ENCODE data around the gene KREMEN2. TPM values are rescaled to one million over a fixed set of nuclear protein-coding genes. Genes with fewer than 3 reads are reported as not detected.

KREMEN2 gene
- total and polyA plus RNA-seq, 9 of the 15 experiments (the other 6 are each of a cell fraction or from before 2014, with no cell fraction given) = 0.04 to 7.7 (median 1.5) TPM; not detected in 1

- FAIRE-seq = no peak
- H3K4me2 ChIP-seq (ENCODE audit: insufficient read depth, low read length) = no peak overlapping the region
Observed at GRCh38 chr16:2991566-2992261, 27.6 kb downstream of the KREMEN2 start.

More at GRCh38 chr16:2991566-2992261, 27.6 kb downstream of the KREMEN2 start:
- Histone ChIP-seq H3K4me3 (no peak overlapping the region), H3K79me2 (ENCODE audit: control insufficient read depth, insufficient read depth, low read length) (no peaks in the 10 kb centered on the region), H4K20me1 (replicated peaks; ENCODE audit: control insufficient read depth, insufficient read depth, low read length) (no peaks in the 10 kb centered on the region), H3K9me3 (replicated peaks; ENCODE audit: control insufficient read depth, insufficient read depth, low read depth, low read length) (no peaks in the 10 kb centered on the region), H3K36me3 (ENCODE audit: control insufficient read depth, insufficient read depth, low read length) (no peaks in the 10 kb centered on the region), H3K9ac (ENCODE audit: insufficient read depth in 1 of 2, low read depth in 2 of 2, low read length in 2 of 2) (peak overlapping the region in 1 of 2 experiments; percentile 75; a peak in 2 of 4 replicates), H3K4me1 (replicated peaks in 1 of 2; ENCODE audit: control insufficient read depth in 2 of 2, insufficient read depth in 2 of 2, low read length in 2 of 2) (peaks cover 0 to 43% of the 10 kb centered on the region in 2 experiments; a peak in 2 of 5 replicates), H2AFZ (ENCODE audit: low read depth, low read length) (no peak overlapping the region), H3K27ac (ENCODE audit: extremely low read depth, low read depth, low read length) (no peak overlapping the region), H3K9me1 (ENCODE audit: control insufficient read depth, insufficient read depth, low read length) (no peaks in the 10 kb centered on the region), H3K27me3 (ENCODE audit: control insufficient read depth in 2 of 2, insufficient read depth in 2 of 2, low read length in 2 of 2) (no peaks in the 10 kb centered on the region)
- WGBS (ENCODE audit: insufficient coverage, low coverage, missing lambda C conversion rate) = 56% methylated on average over 8 of the region's 12 CpGs
- TF ChIP-seq ZNF384 (IDR thresholded peaks at IDR 0.05; ENCODE audit: low read depth, low read length) (no peak), FOXP4 (CRISPR knock-in tag; IDR thresholded peaks at IDR 0.05; ENCODE audit: borderline replicate concordance) (no peak), SFPQ (IDR thresholded peaks at IDR 0.05; ENCODE audit: low read depth, low read length) (no peak), ETS2 (tag; IDR thresholded peaks at IDR 0.05; ENCODE audit: borderline replicate concordance, poor library complexity, severe bottlenecking) (no peak), MCM5 (IDR thresholded peaks at IDR 0.05; ENCODE audit: low read depth) (no peak)
- TF ChIP-seq, protein P1, sequence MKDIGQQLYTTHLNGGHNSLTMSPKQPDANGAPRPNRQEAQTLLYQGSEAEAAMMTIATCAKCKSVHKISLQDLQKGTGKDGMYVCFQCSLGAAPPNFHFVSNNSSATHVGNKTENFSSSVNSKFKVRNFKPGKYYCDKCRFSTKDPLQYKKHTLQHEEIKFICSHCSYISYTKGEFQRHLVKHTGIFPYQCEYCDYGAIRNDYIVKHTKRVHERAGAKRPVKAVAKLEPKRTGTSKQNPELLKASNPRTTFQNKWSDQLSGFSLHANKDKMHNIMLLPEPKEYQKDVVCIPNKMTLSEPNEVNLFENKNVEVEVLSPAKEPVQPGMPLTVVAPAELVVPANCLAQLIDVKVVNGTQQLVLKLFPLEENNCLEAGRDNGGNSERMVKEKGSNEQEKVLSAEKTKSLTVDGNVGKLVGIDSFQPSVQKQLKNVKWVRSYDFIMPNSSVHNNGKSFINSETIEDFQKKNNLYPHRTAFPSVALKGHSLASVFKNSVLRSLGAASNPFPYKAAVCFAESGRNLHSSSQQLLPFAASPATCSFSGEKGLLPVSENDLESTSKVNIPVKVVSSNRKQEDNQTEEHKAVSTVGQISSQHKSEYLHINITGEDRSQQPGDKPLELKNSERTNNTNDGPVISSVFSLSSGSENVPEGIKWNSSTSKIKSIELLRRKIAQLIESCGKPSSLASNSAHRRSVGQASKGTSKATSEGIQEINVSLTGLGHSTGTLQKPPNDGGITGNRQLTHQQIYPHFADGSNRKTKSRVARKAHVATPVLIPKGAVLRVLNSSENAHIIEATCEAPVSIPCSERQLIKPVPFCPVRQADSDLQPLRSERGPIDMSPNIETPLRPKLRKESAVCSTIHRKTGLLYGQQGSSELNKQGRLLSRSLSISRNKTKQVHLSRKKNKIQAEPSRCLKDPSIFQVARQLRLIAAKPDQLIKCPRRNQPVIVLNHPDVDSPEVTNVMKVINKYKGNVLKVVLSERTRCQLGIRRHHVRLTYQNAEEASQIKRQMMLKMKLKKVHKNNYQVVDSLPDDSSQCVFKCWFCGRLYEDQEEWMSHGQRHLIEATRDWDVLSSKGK (CRISPR knock-in tag; IDR thresholded peaks at IDR 0.05) = no peak
- POLR2A ChIA-PET = interaction anchor here (0.6 to 1.0 kb wide), 5 partner anchors 11 to 27 kb away, joined by 3 read pairs; no protein-coding TSS in a partner anchor
- intact Hi-C loops (cut with micrococcal nuclease) = no loop called here
- CTCF ChIA-PET (ENCODE audit: low intra/inter-chr PET ratio) = no interaction called here
- no TSS peak for BruUV-seq (replicated peaks)
- in situ Hi-C loops (cut with MboI) = no loop called here
- DNase-seq (ENCODE audit: extremely low read depth in 1 of 4, low spot score in 3 of 4) = no peak
- no peak for ATAC-seq

Data from K562 (cell line).